GM12892 (cell line): ENCODE measurements around the gene HBG2.

Experiments
- POLR2A ChIP-seq: IDR thresholded peaks from 2 replicates; pipeline ENCODE4 v1.6.1; 2011; ENCODE audit warnings: low read depth, low read length, control low read depth
- POLR2AphosphoS5 ChIP-seq: IDR thresholded peaks from 2 replicates; pipeline ENCODE4 v1.6.1; 2011; ENCODE audit warnings: low read depth, low read length, control low read depth

GRCh38 chr11:5240056-5240455 is 14.5 kb downstream of the HBG2 start:
- TF ChIP-seq POLR2A: no peak
- no peak for TF ChIP-seq POLR2AphosphoS5
